HG02973 (cell line): ENCODE data around the gene PTH1R.

Experiments
- ATAC-seq: cut with Tn5 transposase; IDR thresholded peaks from one replicate; pipeline ENCODE4 v1.9.1; 2021; ENCODE audit warnings: moderate library complexity; ENCODE audit not compliant: unreplicated experiment

PTH1R gene

GRCh38 chr3:46863261-46863782 lies 14.2 kb upstream of the PTH1R start, which contains the start of gene MYL3:
TSS of gene MYL3 (minus strand) at chr3:46863444. CDS start at chr3:46863390, 54 bp downstream.
- ATAC-seq: no peak

GRCh38 chr3:46864061-46864881 lies 13.2 kb upstream of the PTH1R start:
- ATAC-seq: no peak

- no peak for ATAC-seq
These were observed 12.5 kb upstream of the PTH1R start for GRCh38 chr3:46865031-46865507.

DNA sequence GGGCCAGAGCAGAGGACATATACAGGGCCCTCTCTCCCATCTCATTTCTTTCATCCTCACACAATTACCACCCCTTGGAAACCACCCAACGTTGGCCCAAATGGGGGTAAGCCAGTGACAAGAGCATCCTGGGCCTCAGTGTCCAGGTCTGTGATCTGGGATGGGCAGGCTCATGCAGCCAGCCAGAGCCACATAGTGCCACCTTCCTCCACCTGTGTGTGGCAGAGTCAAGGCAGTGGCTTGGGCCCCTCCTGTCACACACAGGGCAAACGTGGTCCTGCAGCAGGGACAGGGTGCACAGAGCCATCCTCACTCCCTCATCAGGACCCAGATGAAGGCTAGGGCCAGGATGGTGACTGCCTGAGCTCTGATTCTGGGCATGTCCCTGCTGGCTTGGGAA lies 12.0 kb upstream of the PTH1R start:
- ATAC-seq: no peak

- ATAC-seq: no peak
These were observed 11.4 kb upstream of the PTH1R start for GRCh38 chr3:46866032-46866595.

DNA sequence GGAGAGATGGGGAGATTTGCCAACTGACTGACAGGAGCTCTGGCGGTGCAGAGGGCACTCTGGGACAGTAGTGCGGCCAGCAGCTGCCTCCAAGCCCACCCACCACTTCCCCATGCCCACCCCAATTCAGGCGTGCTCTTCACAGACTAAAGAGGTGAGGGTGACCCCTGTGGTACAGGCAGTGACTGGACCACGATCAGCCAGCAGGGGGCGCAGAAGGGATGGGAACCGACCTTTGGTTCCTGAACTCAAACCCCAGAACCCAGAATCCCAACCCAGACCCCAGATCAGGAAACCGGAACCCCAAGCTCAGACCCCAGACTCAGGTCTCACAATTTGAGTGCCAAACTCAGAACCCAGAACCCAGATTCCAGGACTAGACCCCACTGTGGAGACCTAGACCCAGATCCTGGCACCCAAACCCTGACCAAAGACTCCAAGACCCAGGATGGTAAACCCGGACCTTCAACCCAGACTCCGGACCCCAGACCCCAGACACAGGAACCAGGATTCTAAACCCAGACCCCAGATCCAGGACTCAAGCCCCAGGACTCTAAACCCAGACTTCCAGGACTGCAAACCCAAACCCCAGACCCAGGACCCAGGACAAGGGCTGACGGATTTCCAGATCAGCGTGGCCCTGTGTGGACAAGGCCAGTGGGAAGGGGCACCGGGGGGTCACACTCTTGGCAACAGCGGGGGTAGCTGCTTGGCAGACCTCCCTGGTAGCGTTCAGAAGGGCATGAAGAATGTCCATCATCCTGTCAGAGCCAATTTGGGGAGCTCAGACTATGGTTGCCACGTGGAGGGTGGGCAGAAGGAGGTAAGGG lies 10.6 kb upstream of the PTH1R start:
- ATAC-seq: no peak

DNA sequence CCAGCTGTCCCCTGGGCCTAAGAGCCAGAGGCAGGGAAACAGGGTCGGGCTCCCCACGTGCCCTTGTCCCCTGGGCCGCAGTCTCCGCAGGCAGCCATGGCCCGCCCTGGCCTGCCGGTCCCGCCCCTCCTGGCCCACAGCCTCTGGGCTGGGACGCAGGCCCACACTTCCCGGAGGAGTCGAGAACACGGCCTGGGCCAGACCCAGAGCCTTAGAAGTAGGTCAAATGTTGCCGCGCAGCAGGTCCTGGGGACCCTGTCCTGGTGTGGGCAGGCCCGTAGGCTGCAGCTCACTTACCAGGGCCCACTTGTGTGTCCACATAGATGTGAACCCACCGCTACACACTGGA lies 10.0 kb upstream of the PTH1R start:
- no peak for ATAC-seq

DNA sequence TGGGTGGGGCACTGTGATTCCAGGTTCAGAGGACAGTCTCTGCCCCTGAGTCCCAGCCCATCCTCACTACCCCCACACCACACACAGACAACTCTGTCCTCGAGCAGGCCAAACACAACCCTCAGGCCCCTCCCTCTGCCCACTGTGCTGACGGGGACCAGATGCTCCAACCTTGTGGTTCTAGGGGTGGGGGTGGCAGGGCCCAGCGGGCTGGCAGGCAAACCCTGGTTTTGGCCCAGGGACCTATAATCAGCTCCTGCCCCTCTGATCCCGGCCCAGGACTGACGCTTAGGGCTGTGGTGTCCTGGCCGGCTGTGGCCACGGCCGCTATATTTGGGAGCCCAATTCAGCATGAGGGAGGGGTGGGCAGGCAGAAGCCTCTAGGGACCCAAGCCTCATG lies 9.2 kb upstream of the PTH1R start:
- no peak for ATAC-seq

- no peak for ATAC-seq
These were observed 8.6 kb upstream of the PTH1R start for GRCh38 chr3:46868948-46869347.

GRCh38 chr3:46869440-46869839 lies 8.1 kb upstream of the PTH1R start:
- no peak for ATAC-seq

DNA sequence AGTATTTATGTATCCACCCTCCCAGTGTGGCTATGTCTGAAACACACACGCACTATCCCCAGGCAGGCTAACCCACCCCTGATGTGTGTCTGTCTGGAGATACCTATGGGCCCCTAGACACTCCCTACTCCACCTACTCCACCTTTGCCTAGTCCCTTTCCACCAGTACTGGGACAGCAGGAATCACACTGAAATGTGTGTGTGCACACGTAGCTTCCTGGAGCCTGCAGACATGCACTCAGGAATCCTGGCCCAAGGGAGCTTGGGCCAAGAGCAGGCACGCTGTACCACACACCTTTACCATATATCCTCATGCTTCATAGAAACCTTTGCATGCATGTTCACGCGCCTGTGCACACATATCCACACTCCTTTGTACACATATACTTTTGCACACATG lies 6.9 kb upstream of the PTH1R start:
- no peak for ATAC-seq

DNA sequence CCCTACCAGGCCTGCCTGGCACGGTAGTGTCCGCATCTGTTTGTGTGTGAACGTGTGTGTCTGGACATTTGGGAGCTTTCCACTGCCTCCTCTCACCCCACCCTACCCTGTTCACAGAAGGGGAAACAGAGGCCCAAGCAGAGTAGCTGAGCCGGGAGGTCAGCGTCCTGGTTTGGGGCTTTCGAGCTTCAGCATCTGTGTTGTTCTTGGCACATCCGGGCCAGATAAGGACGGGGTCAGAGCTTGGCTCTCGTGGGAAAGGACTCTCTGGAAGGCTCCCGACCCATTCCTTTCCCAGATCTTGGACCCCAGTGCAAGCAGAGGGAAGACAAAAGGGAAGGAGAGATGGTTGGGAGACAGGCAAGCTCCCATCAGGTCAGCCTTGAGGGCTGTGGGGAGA lies 6.3 kb upstream of the PTH1R start:
- ATAC-seq: no peak

DNA sequence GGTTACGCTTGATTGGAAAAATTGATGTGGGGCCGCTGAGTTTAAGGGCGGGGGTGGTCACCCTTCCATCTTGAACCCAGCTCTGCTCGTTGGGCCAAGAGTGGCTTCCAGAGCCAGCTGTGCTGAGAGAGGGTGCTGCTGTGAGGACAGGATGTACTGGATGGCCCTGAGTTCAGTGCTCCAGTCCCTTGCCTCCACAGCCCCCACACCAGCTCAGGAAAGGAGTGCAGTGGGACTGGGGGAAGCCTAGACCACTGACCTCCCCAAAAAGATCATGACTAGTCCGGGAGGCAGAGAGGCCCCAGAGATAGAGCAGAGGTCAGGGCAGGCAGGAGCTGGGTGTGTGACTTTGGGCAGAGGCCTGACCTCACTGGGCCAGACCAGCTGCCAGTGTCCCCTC lies 4.0 kb upstream of the PTH1R start:
- ATAC-seq: no peak

- no peak for ATAC-seq
These were observed 3.1 kb upstream of the PTH1R start for GRCh38 chr3:46874430-46874829.

DNA sequence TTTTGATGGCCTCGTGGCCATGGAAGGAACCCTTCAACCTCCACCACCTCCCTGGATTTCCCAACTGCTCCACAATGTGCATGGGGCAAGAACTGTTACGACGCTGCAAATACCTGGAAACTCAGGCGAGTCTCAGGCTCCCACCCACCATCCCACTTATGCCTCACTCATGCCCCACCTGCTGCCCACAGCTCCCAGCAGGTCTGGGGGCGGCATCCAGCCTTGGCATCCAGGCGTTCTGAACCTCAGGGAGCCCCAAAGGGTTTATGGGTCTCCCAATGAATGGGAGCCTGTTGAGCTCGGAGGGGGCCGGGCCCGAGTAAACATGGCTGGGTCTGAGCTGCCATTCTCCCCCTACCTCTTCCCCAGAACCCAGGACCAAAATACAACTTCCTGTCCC lies 2.0 kb upstream of the PTH1R start:
- ATAC-seq: no peak

- ATAC-seq: no peak
These were observed 914 bp upstream of the PTH1R start for GRCh38 chr3:46876313-46877300.

DNA sequence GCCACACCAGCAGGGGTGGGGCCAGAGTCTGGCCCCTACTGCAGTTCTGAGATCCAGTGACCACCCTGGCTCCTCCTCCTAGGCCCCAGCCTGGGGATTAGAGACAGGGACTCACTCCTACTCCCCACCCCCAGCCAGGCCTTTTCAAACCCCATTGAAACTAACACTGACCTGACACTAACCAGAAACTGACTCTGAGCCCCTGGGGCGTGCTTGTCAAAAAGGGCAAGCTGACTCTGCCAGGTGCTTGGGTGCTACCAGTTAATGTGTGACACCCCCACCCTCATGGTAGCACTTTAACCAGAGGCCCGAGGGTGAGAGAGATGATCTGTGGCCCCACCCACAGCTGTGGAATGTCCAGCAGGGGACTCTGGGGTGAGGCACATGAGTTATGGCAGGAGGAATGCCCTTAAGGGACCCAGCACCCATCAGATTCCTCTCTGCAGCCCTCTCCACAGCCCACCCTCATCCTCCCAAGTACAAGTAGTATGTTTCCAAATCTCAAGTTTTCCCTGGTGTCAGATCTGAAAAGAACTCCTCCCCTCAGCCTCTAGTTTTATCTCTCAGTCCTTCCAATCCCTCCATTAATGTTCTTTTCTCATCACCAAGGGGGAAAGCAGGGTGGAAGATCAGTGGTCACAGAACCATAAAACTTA lies 1.4 kb downstream of the PTH1R start:
- ATAC-seq: no peak

DNA sequence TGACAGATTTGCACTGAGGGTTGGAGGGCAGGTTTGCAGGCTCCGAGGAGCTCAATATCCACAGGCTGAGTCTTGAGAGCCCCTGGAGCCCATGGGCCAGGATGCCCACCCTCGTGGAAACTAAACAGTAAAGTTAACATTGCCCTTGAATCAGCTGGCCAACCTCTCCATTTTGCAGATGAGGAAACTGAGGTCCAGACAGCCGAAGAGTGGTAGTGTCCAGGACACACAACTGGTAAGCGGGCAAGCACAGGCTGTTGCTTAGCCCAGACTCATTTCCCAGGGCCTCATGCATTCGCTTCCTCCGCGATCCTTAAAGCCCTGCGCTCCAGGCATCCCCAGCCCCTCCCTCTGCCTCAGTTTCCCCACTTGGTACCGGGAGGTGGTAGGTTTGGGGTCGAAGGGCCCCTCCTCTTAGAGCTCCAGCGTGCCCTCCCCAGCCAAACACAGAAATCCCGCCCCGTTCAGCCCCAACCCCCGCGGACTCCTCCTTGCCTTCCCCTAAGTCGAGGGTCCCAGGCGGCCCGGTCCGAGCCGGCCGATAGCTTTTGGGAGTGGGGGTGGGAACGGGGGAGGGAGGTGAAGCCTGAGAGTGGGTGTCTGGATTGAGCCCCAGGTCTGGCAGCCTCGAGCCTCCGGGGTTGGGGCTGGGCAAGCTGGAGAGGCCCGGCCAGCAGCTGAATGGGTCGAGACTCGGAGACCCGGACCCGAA lies 3.5 kb downstream of the PTH1R start:
- ATAC-seq: no peak
